ENCODE results near the gene GLRX5. TPM values are rescaled to one million over a fixed set of nuclear protein-coding genes. Genes with fewer than 3 reads are reported as not detected.

GLRX5 gene
- total and polyA plus RNA-seq, 3 experiments from 2014 or later: 52.9 to 72.9 (median 54.6) TPM

DNA sequence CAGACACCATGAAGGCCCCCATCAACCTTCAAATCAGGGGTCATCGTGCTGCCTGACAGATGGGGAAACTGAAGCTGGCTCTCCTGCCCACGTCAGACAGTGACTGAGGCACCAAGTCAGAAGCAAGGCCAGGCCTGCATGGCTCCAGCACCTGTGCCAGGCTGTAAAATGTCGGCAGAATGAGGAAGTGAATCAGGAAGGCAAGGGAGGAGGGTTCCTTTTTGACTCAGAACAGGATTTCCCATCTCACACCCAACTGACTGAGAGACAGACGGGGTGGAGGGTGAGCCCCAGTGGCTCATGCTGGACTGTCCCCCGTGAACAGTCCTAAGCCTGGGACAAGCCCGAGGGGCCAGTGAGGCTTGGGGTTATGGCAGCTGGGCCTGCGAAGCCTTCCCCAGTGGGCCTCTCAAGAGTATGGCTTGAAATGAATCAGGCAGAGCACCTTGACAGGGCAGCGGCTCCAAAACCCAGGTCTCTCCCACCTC lies 39.3 kb upstream of the GLRX5 start:
- Mint-ChIP-seq H3K27me3 (peaks cover 0 to 2% of the 10 kb centered on the region in 2 donors), H3K4me1 (peaks cover 36 to 70% (median 61%) of the 10 kb centered on the region in 3 donors), H3K27ac (peak overlapping the region; percentile 79 to 96 (median 93)), H3K4me3 (peak overlapping the region in 6 of 7 donors; percentile 3 to 61 (median 38)), H3K36me3 (peaks cover 7 to 14% (median 8%) of the 10 kb centered on the region in 3 donors), H3K9me3 (peaks cover 0 to 4% (median 0%) of the 10 kb centered on the region in 5 donors)
- Histone ChIP-seq H3K27me3 (ENCODE audit: insufficient read depth, low read length, poor library complexity, severe bottlenecking) (no peaks in the 10 kb centered on the region), H3K4me1 (ENCODE audit: insufficient read depth, low read length) (peaks cover 36% of the 10 kb centered on the region), H3K36me3 (ENCODE audit: insufficient read depth, low read length) (no peaks in the 10 kb centered on the region), H3K27ac (ENCODE audit: low read depth, low read length) (peak overlapping the region; percentile 14), H3K9me3 (ENCODE audit: low read length) (no peaks in the 10 kb centered on the region), H3K4me3 (ENCODE audit: low read length) (no peak overlapping the region)
- ChIA-PET CTCF (interaction anchor here (0.9 to 1.3 kb wide), 4 partner anchors 10 to 49 kb away, joined by 3 to 5 read pairs (median 3); no protein-coding TSS in a partner anchor), POLR2A (no interaction called here)
- no peak for DNase-seq

DNA sequence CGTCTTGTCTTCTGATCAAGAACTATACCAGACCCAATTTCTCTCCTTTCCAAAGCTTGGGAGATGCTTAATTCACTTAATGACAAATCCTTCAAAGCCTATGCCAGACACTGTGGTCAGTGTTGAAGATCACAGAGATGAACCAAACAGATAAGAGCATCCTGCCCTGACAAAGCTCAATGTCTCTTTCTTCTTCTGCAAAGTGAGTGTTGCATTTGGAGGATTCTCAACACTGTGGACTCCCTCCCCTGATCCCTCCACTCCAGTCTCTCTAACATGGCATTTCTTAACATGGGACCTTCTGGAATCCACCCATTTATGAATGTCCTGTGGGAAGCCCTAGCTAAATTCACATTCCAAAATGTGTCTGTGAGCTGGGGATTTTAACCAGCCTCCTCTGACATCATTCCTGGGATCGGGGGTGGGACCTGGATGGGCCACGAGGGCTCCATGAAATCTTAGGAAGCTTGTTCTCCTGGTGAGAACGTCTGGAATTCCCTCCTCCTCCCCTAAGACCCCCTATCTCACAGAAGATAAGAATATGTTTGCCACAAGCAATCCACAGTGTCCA lies 38.7 kb upstream of the GLRX5 start:
- H3K27me3 ChIP-seq (ENCODE audit: insufficient read depth, low read length, poor library complexity, severe bottlenecking): no peaks in the 10 kb centered on the region
- Mint-ChIP-seq H3K9me3 (peaks cover 0 to 4% (median 0%) of the 10 kb centered on the region in 5 donors), H3K4me1 (peaks cover 39 to 70% (median 62%) of the 10 kb centered on the region in 3 donors), H3K27me3 (peaks cover 0 to 2% of the 10 kb centered on the region in 2 donors), H3K4me3 (peak overlapping the region in 5 of 7 donors; percentile 19 to 61 (median 34)), H3K27ac (peak overlapping the region; percentile 79 to 96 (median 93)), H3K36me3 (peaks cover 13 to 18% (median 14%) of the 10 kb centered on the region in 3 donors)
- no peaks in the 10 kb centered on the region for H3K36me3 ChIP-seq (ENCODE audit: insufficient read depth, low read length)
- H3K9me3 ChIP-seq (ENCODE audit: low read length): no peaks in the 10 kb centered on the region
- peaks cover 36% of the 10 kb centered on the region for H3K4me1 ChIP-seq (ENCODE audit: insufficient read depth, low read length)
- no peak overlapping the region for H3K4me3 ChIP-seq (ENCODE audit: low read length)
- H3K27ac ChIP-seq (ENCODE audit: low read depth, low read length): no peak overlapping the region
- ChIA-PET POLR2A (interaction anchor here (0.9 kb wide), 1 partner anchor 31 kb away, joined by 3 read pairs; no protein-coding TSS in a partner anchor), CTCF (interaction anchor here (0.9 to 1.3 kb wide), 7 partner anchors 9 to 53 kb away, joined by 3 to 5 read pairs (median 3); no protein-coding TSS in a partner anchor)
- peak in 1 of 5 donors; percentile 24 for DNase-seq

DNA sequence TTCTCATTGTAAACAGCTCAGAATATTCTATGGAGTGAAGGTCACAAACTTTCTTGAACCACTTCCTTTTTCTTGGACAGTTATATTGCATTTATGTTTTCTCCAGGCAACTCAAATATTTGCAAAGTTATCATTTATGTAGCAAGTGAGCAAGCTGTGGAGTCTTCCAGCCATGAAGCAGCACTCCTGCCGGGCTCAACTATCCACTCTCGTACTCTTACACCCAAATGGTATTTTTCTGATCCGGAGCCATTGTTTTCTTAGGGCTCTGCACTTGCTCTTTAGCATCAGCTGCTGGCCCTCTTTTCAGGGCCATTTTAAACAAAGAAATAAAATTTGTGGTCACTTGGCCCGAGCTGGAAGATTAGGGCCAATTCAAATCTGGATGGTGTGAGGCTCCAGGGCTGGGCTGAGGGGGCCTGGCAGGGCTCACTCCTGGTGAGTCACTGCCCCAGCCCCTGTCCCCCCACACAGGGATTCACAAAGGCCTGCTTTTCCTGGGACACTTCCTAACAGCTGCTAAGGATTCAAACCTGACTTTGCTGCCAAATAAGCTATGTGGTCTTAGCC lies 38.1 kb upstream of the GLRX5 start:
- H3K4me3 Mint-ChIP-seq: peak overlapping the region in 5 of 7 donors; percentile 29 to 61 (median 50)
- Histone ChIP-seq H3K4me1 (ENCODE audit: insufficient read depth, low read length) (peaks cover 36% of the 10 kb centered on the region), H3K9me3 (ENCODE audit: low read length) (no peaks in the 10 kb centered on the region), H3K36me3 (ENCODE audit: insufficient read depth, low read length) (no peaks in the 10 kb centered on the region), H3K4me3 (ENCODE audit: low read length) (no peak overlapping the region), H3K27ac (ENCODE audit: low read depth, low read length) (no peak overlapping the region), H3K27me3 (ENCODE audit: insufficient read depth, low read length, poor library complexity, severe bottlenecking) (no peaks in the 10 kb centered on the region)
- peaks cover 13 to 23% (median 14%) of the 10 kb centered on the region in 3 donors for H3K36me3 Mint-ChIP-seq
- DNase-seq: no peak
- ChIA-PET CTCF (interaction anchor here (0.5 to 1.4 kb wide), 7 partner anchors 18 to 1244 kb away, joined by 3 to 6 read pairs (median 4); partner anchors contain the start of gene SYNE3), POLR2A (interaction anchor here (0.9 kb wide), 1 partner anchor 31 kb away, joined by 3 read pairs; no protein-coding TSS in a partner anchor)
- peaks cover 0 to 4% of the 10 kb centered on the region in 2 donors for H3K27me3 Mint-ChIP-seq
- peaks cover 44 to 73% (median 62%) of the 10 kb centered on the region in 3 donors for H3K4me1 Mint-ChIP-seq
- H3K27ac Mint-ChIP-seq: peak overlapping the region; percentile 79 to 96 (median 93)
- peaks cover 0 to 4% (median 0%) of the 10 kb centered on the region in 5 donors for H3K9me3 Mint-ChIP-seq

DNA sequence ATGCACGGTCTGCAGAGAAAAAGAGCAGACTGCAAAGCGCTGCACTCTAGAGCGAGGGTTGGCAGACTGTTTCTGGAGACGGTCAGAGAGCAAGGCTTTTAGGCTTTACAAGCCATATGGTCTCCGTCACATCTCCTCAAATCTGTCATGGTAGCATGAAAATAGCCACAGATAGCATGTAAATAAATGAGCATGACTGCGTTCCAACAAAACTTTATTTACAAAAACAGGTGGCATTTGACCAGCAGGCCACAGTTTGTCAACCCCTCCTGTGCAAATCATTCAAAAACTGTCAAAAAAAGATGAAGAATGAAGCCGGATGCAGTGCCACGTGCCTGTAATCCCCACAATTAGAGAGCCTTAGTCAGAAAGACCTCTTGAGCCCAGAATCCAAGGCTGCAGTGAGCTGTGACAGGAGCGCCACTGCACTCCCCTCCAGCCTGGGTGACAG lies 37.3 kb upstream of the GLRX5 start:
- Histone ChIP-seq H3K4me3 (ENCODE audit: low read length) (no peak overlapping the region), H3K27me3 (ENCODE audit: insufficient read depth, low read length, poor library complexity, severe bottlenecking) (no peaks in the 10 kb centered on the region), H3K9me3 (ENCODE audit: low read length) (no peaks in the 10 kb centered on the region), H3K27ac (ENCODE audit: low read depth, low read length) (no peak overlapping the region), H3K4me1 (ENCODE audit: insufficient read depth, low read length) (peaks cover 36% of the 10 kb centered on the region), H3K36me3 (ENCODE audit: insufficient read depth, low read length) (no peaks in the 10 kb centered on the region)
- Mint-ChIP-seq H3K27me3 (peaks cover 0 to 4% of the 10 kb centered on the region in 2 donors), H3K9me3 (no peaks in the 10 kb centered on the region), H3K27ac (peak overlapping the region in 3 of 8 donors; percentile 27 to 93 (median 60)), H3K36me3 (peaks cover 8 to 26% (median 9%) of the 10 kb centered on the region in 3 donors), H3K4me3 (peak overlapping the region in 1 of 7 donors; percentile 27), H3K4me1 (peaks cover 46 to 75% (median 66%) of the 10 kb centered on the region in 3 donors)
- no peak for DNase-seq
- CTCF ChIA-PET: interaction anchor here (1.3 to 1.4 kb wide), 2 partner anchors 18 to 19 kb away, joined by 3 to 6 read pairs; partner anchors contain the start of gene SYNE3
- POLR2A ChIA-PET: no interaction called here

DNA sequence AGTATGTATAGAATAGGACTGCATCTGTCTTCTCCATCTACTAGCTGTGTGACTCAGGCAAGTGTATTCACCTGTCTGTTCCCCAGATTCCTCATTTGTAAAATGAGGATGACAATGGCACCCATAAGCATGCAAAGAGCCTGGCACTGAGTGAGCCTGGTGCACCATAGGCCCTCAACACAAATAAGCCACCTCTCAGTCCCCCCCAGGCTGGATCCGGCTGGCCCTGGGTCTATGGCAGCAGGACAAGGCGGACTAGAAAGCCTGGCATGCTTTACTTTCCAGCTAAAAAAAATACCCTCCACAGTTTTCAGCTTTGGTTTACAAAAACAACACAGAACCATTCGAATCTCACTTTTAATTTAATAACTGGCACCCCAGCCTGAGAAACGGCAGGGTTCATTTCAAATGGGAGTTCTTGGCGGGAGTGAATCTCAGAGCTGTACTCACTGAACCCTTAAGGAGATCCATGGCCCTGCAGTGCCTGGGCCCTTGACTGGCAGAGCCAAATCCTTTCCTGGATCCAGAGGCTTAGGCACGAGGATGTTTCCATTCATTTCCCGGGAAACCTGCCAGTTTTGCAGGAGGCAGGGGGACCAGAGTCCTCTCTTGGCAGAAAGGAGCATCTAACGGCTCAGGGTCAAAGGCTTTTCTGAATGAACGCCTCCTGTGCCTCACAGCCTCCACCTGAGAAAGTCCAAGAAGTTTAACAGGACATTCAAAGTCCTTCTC lies 36.1 kb upstream of the GLRX5 start:
- no peak overlapping the region for H3K4me3 Mint-ChIP-seq
- no peaks in the 10 kb centered on the region for H3K36me3 ChIP-seq (ENCODE audit: insufficient read depth, low read length)
- peaks cover 54 to 83% (median 77%) of the 10 kb centered on the region in 3 donors for H3K4me1 Mint-ChIP-seq
- no peaks in the 10 kb centered on the region for H3K27me3 ChIP-seq (ENCODE audit: insufficient read depth, low read length, poor library complexity, severe bottlenecking)
- H3K4me3 ChIP-seq (ENCODE audit: low read length): no peak overlapping the region
- no peak for DNase-seq
- no peak overlapping the region for H3K27ac ChIP-seq (ENCODE audit: low read depth, low read length)
- no peaks in the 10 kb centered on the region for H3K9me3 Mint-ChIP-seq
- peaks cover 8 to 31% (median 9%) of the 10 kb centered on the region in 3 donors for H3K36me3 Mint-ChIP-seq
- ChIA-PET CTCF (interaction anchor here (0.8 to 1.2 kb wide), 2 partner anchors 10 to 21 kb away, joined by 3 read pairs; no protein-coding TSS in a partner anchor), POLR2A (no interaction called here)
- peak overlapping the region in 3 of 8 donors; percentile 34 to 64 (median 52) for H3K27ac Mint-ChIP-seq
- H3K4me1 ChIP-seq (ENCODE audit: insufficient read depth, low read length): peaks cover 46% of the 10 kb centered on the region
- no peaks in the 10 kb centered on the region for H3K9me3 ChIP-seq (ENCODE audit: low read length)
- peaks cover 0 to 4% of the 10 kb centered on the region in 2 donors for H3K27me3 Mint-ChIP-seq

DNA sequence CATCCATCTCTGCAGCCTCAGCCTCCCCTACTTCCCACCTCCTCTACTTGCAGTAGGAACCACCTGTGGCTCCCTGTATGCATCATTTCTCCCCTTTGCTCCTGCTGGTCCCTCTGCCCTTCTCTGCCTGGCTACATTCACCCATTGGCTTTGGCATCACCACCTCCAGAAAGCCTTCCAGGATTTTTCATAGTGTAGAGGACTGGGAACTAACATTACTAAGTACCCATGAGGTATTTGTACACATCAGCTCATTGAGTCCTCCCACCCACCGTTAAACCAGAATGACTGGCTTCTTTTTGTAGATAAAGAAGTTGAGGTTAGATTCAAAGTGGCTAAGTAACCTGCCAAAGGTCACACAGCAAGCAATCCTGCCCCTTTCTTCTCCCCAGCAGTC lies 35.5 kb upstream of the GLRX5 start:
- H3K27me3 Mint-ChIP-seq: peaks cover 0 to 2% of the 10 kb centered on the region in 2 donors
- Histone ChIP-seq H3K36me3 (ENCODE audit: insufficient read depth, low read length) (no peaks in the 10 kb centered on the region), H3K27me3 (ENCODE audit: insufficient read depth, low read length, poor library complexity, severe bottlenecking) (no peaks in the 10 kb centered on the region), H3K4me3 (ENCODE audit: low read length) (no peak overlapping the region), H3K4me1 (ENCODE audit: insufficient read depth, low read length) (peaks cover 51% of the 10 kb centered on the region), H3K9me3 (ENCODE audit: low read length) (no peaks in the 10 kb centered on the region), H3K27ac (ENCODE audit: low read depth, low read length) (no peak overlapping the region)
- H3K9me3 Mint-ChIP-seq: no peaks in the 10 kb centered on the region
- peak overlapping the region in 1 of 7 donors; percentile 23 for H3K4me3 Mint-ChIP-seq
- peaks cover 7 to 33% (median 8%) of the 10 kb centered on the region in 3 donors for H3K36me3 Mint-ChIP-seq
- ChIA-PET POLR2A (no interaction called here), CTCF (interaction anchor here (0.8 to 1.2 kb wide), 2 partner anchors 10 to 21 kb away, joined by 3 read pairs; no protein-coding TSS in a partner anchor)
- peak overlapping the region in 5 of 8 donors; percentile 23 to 64 (median 48) for H3K27ac Mint-ChIP-seq
- no peak for DNase-seq
- H3K4me1 Mint-ChIP-seq: peaks cover 55 to 85% (median 78%) of the 10 kb centered on the region in 3 donors

DNA sequence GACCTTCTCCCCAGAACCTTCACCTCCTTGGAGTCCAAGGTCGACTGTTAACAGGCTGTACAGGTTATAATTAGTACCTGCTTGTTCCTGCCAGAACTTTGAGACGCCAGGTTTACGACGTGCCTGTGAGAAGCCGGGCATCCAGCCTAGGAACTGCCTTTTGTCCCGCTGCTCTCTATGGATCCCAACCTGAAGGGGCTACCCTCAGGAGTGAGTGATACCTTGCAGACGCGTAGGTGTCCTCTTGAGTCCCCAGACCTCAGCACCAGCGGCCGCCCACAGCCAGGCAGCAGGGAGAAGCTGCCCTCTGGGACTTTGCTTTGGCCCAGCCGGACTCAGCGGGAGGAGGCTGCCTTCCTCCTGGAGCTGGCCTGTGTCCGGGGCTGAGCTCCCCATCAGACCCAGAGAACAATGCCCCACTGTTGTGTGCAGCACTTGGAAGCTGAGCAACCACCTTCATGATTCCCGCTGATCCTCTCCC lies 34.6 kb upstream of the GLRX5 start:
- H3K4me3 ChIP-seq (ENCODE audit: low read length): no peak overlapping the region
- no peaks in the 10 kb centered on the region for H3K27me3 ChIP-seq (ENCODE audit: insufficient read depth, low read length, poor library complexity, severe bottlenecking)
- Mint-ChIP-seq H3K4me1 (peaks cover 59 to 85% (median 78%) of the 10 kb centered on the region in 3 donors), H3K27ac (peak overlapping the region in 3 of 8 donors; percentile 26 to 69 (median 38)), H3K9me3 (no peaks in the 10 kb centered on the region), H3K36me3 (peaks cover 8 to 33% (median 8%) of the 10 kb centered on the region in 3 donors), H3K27me3 (peaks cover 0 to 2% of the 10 kb centered on the region in 2 donors), H3K4me3 (no peak overlapping the region)
- peaks cover 58% of the 10 kb centered on the region for H3K4me1 ChIP-seq (ENCODE audit: insufficient read depth, low read length)
- no peaks in the 10 kb centered on the region for H3K36me3 ChIP-seq (ENCODE audit: insufficient read depth, low read length)
- ChIA-PET CTCF (no interaction called here), POLR2A (no interaction called here)
- no peaks in the 10 kb centered on the region for H3K9me3 ChIP-seq (ENCODE audit: low read length)
- no peak for DNase-seq
- H3K27ac ChIP-seq (ENCODE audit: low read depth, low read length): no peak overlapping the region

All from CD8-positive, alpha-beta memory T cell (primary cell).